Erythroblast (primary cell): Measurements from ENCODE around the gene C1S.

Experiments used
- GATA1 ChIP-seq: IDR thresholded peaks from 2 replicates; pipeline ENCODE4 v1.6.1; 2011; ENCODE audit warnings: low read depth, mild to moderate bottlenecking, control low read depth, low read length, moderate library complexity
- POLR2A ChIP-seq: IDR thresholded peaks from 2 replicates; pipeline ENCODE4 v1.6.1; 2011; ENCODE audit warnings: mild to moderate bottlenecking, low read length

DNA sequence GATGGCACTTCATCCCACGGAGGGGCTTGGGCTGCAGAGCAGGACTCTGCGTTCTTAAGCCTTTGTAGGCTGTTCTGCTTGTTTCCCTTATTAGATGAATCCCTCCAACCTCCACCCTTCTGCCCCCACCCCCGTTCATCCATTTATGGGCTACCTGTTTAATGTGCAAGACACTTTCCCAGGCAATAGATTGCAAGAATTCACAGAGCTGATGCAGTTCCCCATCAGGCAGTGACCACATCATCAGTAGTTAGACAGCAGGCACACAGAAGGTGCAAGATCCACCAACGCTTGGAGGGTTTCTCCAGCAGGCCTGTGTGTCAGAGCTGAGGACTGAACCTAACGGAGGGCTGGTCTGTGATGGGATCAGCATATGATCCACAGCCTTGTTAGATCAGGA is 33.0 kb downstream of the C1S start:
- TF ChIP-seq POLR2A, result no peak
- TF ChIP-seq GATA1, result no peak
